ENCODE data around the gene LSM4. TPM values are rescaled to one million over a fixed set of nuclear protein-coding genes. Genes with fewer than 3 reads are reported as not detected.

The LSM4 gene
- polyA plus RNA-seq, 1 experiment, result 94.7 TPM

GRCh38 chr19:18320865-18321733, 1.8 kb downstream of the LSM4 start:
- ChIA-PET CTCF (interaction anchor here (1.2 to 3.8 kb wide), 7 partner anchors 15 to 69 kb away, joined by 3 to 55 read pairs (median 5); partner anchors contain the start of genes IQCN and JUND), POLR2A (interaction anchor here (1.0 kb wide), 1 partner anchor 40 kb away, joined by 7 read pairs; the partner anchor contains the start of gene JUND)
- no peak for DNase-seq (ENCODE audit: low read depth)
- TF ChIP-seq CTCF (IDR thresholded peaks at IDR 0.05; ENCODE audit: insufficient read depth, low read depth, low read length), result no peak
- Histone ChIP-seq H3K27me3 (ENCODE audit: control insufficient read depth, insufficient read depth, low read length) (no peaks in the 10 kb centered on the region), H3K36me3 (ENCODE audit: control insufficient read depth, insufficient read depth, low read length) (no peaks in the 10 kb centered on the region; the same call in 1 of the 2 replicates), H3K4me3 (ENCODE audit: low read depth, low read length) (no peak overlapping the region)

- no peak for DNase-seq (ENCODE audit: low read depth)
- no peak overlapping the region for H3K4me3 ChIP-seq (ENCODE audit: low read depth, low read length)
- POLR2A ChIA-PET, result no interaction called here
These were observed 3.2 kb downstream of the LSM4 start for GRCh38 chr19:18319591-18320135.

GRCh38 chr19:18317961-18318800, 4.7 kb downstream of the LSM4 start:
- no peak for DNase-seq (ENCODE audit: low read depth)
- Histone ChIP-seq H3K27me3 (ENCODE audit: control insufficient read depth, insufficient read depth, low read length) (no peaks in the 10 kb centered on the region), H3K36me3 (ENCODE audit: control insufficient read depth, insufficient read depth, low read length) (peaks cover 3% of the 10 kb centered on the region; the same call in 1 of the 2 replicates), H3K4me3 (ENCODE audit: low read depth, low read length) (no peak overlapping the region)
- ChIA-PET POLR2A (no interaction called here), CTCF (interaction anchor here (1.5 to 4.1 kb wide), 4 partner anchors 10 to 39 kb away, joined by 3 to 31 read pairs (median 7); partner anchors contain the start of gene JUND)
- TF ChIP-seq CTCF (IDR thresholded peaks at IDR 0.05; ENCODE audit: insufficient read depth, low read depth, low read length), result no peak

More at GRCh38 chr19:18319591-18320135, 3.2 kb downstream of the LSM4 start:
- Histone ChIP-seq H3K36me3 (ENCODE audit: control insufficient read depth, insufficient read depth, low read length) (peaks cover 3% of the 10 kb centered on the region; the same call in 1 of the 2 replicates), H3K27me3 (ENCODE audit: control insufficient read depth, insufficient read depth, low read length) (no peaks in the 10 kb centered on the region)
- TF ChIP-seq CTCF (IDR thresholded peaks at IDR 0.05; ENCODE audit: insufficient read depth, low read depth, low read length), result no peak
- CTCF ChIA-PET, result interaction anchor here (0.7 to 4.1 kb wide), 5 partner anchors 9 to 41 kb away, joined by 3 to 55 read pairs (median 5); partner anchors contain the start of gene JUND

GRCh38 chr19:18313398-18313797, 9.5 kb downstream of the LSM4 start:
- TF ChIP-seq CTCF (IDR thresholded peaks at IDR 0.05; ENCODE audit: insufficient read depth, low read depth, low read length), result no peak
- DNase-seq (ENCODE audit: low read depth), result no peak
- CTCF ChIA-PET, result interaction anchor here (1.2 to 2.4 kb wide), 4 partner anchors 8 to 35 kb away, joined by 3 to 13 read pairs (median 5); no protein-coding TSS in a partner anchor
- H3K4me3 ChIP-seq (ENCODE audit: low read depth, low read length), result no peak overlapping the region
- no peaks in the 10 kb centered on the region for H3K27me3 ChIP-seq (ENCODE audit: control insufficient read depth, insufficient read depth, low read length)
- POLR2A ChIA-PET, result no interaction called here
- H3K36me3 ChIP-seq (ENCODE audit: control insufficient read depth, insufficient read depth, low read length), result peaks cover 14% of the 10 kb centered on the region

Measured in BJ (cell line).